Activated CD4-positive, CD25-positive, alpha-beta regulatory T cell treated with anti-CD3 and anti-CD28 coated beads, Interleukin-2, amount 50 U/mL, for 72 hours (primary cell): ENCODE data around the gene MGAT4B.

Experiments used
- DNase-seq: peaks from one replicate; pipeline ENCODE4 v3.0.0; 2021

The MGAT4B gene

DNA sequence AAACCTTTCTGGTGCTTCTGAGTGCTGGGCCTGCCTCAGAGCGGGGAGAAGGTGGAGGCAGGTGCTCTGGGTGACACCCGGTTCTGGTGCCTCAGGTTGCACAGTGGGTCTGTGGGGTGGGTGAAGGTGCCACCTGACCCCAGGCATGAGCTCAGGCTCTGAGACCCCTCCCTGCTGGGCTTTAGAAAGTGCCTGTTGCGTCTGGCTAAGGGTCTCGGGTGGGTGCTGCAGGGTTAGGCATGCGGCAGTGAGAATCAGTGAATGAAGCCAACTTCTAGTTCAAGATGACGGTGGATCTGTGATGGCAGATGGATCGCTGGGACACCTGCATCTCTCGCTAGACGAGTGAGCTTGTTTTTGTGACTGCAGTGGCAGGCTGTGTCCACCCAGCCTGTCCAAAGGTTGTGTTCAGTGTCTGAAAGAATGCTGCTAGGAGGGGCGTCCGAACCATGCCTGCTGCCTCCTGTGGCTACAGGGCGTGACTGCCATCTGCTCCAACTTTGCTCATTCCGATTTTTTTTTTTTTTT, 19.1 kb upstream of the MGAT4B start:
- DNase-seq: no peak

DNA sequence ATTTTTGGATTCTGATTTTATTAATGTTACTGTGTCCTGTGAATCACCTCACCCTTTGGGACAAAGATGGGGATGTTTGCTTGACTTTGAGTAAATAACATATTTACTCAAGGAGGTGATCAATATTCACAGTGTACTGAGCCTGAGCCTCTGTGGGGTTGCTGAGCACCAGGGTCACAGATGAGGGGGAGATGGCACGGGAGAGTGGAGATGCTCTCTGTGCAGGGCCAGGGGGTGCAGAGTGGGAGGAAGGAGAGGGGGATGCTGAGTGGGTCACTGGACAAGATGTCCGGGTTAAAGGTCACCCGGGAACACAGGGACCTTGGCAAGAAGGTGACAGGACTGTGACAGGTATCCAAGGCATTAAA, 18.1 kb upstream of the MGAT4B start:
- no peak for DNase-seq

DNA sequence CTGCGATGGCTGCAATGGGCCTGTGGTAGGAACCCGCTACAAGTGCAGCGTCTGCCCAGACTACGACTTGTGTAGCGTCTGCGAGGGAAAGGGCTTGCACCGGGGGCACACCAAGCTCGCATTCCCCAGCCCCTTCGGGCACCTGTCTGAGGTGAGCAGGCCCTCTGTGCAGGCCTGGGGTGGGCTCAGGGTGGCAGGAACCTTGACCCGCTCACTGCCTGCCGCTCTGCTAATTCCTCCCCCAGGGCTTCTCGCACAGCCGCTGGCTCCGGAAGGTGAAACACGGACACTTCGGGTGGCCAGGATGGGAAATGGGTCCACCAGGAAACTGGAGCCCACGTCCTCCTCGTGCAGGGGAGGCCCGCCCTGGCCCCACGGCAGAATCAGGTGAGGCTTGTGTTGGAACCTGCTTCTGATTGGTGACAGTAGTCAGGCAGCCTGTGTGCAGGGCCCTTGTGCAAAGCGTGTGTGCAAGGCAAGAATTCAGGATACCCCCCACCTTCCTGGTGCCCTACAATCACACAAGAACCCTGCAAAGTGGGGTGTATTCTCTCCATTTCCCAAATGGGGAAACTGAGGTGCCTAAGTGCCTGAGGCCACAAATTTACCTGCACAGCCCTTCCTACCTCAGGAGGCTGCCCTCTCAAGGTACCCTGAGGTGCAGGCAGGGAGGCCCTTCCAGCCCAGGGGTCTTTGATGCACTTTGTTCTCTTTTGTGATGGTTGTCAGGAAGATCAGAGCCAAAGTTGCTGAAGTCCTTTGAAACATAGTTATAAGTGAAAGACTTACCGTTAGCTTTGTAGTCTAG, 17.5 kb upstream of the MGAT4B start:
- no peak for DNase-seq

DNA sequence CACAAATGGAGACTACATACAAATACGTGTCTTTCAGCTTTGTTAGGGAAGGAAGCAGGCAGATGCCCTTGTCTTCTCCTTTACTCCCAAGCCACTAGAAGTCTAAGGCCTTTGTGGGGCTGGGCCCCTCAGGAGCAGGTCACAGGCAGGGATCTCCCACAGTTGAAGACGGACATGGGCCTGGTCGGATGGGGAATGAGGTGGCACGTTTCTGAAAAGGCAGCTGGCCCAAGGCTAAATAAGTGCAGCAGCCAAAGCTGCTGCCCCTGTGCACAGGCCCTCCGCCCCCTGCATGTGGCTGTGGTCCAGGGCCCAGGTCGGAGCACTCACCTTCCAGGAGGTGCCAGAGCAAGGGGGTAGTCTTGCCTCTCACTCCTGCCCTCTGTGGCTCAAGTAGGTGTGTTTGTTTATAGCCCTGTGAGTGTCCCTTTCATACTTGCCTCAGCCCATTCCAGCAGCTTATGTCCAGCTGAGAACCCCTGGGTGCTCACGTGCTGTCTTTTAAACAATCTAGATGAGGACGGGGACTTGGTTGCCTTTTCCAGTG, 15.9 kb upstream of the MGAT4B start:
- no peak for DNase-seq

DNA sequence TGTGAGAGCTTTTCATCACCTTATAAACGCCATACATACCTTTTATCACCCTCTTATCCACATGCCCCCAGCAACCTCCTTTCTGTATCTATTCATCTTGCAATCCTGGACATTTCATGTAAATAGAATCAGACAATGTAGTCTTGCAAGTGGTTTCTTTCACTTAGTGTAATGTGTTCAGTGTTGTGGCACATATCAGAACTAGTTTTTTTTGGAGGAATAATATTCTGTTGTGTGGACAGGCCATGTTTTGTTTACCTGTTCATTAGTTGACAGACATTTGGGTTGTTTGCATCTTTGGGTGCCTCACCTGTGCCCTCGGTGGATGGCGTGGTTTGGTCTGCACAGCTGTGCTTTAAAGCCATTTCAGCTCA, 15.4 kb upstream of the MGAT4B start:
- DNase-seq: no peak

DNA sequence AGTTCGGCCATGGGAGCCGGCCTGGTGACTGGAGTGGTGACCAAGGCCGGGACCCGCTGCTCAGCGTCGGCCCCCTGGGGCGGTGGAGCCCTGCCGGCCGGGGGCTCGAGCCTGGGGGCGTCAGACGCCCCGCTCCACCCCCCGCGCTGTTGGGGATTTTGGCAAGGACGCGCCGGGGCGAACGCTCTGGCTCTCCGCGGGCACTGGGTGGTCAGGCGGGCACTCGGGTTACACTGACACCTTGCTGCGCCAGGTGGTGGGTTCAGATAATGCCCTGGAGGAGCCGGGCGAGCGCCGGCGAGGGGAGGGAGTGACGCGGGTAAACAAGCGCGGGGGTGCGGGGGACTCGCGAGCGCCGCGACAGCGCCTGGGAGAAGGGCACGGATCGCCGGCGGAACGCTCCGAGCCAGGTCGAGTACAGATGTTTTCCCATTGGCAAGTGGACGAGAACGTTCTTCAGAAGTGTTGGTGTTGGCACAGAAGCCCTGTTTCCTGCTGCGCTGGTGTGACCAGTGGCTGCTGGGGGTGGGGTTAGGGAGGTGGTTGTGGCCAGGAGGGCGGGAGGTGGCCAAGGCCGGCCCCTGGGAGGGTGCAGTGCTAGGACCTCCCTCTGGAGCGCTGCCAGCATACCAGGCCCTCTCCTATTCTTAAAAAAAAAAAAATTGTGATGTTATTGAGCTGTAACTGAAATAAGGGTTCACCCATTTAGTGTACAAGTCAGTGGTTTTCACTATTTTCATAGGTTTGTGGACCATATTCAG, 14.8 kb upstream of the MGAT4B start:
- DNase-seq: peak; percentile 88

DNA sequence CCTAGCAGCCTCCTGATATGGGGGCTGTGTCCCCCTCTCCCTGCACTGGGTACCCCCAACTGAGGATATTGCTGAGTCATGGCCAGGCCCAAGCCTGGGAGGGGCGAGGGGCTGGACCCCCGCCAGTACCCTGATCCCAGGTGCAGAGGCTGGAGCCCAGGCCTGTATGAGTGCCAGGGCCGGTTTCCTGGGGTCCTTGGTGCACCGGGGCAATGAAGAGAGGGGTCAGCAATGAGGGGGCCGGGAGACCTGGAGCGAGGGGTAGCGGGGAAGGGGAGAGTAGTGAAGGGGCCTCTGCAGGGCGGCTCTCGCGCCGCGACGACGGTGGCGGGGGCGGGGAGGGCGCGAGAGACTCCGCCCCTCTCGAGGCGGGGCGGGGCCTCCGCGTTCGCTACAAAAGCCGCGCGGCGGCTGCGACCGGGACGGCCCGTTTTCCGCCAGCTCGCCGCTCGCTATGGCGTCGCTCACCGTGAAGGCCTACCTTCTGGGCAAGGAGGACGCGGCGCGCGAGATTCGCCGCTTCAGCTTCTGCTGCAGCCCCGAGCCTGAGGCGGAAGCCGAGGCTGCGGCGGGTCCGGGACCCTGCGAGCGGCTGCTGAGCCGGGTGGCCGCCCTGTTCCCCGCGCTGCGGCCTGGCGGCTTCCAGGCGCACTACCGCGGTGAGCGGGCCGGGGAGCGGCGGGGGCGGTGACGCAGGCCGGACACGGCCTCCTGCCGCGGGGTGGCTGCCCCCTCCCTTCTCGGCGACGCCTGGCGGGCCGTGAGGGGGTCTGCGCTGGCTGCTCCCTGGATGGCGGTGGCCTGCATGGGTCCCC, 14.0 kb upstream of the MGAT4B start, which contains the start of gene SQSTM1:
Gene SQSTM1 (plus strand): TSS at position 423 of the 815 bp plus-strand sequence. CDS start 32 bp downstream, at position 455.
- DNase-seq: peak; percentile 90

DNA sequence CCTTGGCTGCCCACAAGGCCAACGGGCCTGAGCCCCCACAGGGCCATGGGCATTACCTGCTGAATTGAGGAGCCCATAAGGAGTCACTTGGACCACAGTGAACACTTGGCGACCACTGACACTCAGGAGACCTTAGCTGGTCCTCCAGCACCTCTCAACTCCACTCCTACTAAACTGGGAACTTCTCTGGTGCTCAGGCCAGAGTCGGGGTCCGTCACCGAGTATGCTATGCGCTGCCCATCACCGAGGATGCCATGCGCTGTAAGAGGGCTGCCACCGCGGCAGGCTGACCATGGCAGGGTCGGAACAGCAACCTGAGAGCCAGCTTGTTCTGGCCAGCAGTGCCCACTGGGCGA, 13.4 kb upstream of the MGAT4B start:
- peak; percentile 42 for DNase-seq

DNA sequence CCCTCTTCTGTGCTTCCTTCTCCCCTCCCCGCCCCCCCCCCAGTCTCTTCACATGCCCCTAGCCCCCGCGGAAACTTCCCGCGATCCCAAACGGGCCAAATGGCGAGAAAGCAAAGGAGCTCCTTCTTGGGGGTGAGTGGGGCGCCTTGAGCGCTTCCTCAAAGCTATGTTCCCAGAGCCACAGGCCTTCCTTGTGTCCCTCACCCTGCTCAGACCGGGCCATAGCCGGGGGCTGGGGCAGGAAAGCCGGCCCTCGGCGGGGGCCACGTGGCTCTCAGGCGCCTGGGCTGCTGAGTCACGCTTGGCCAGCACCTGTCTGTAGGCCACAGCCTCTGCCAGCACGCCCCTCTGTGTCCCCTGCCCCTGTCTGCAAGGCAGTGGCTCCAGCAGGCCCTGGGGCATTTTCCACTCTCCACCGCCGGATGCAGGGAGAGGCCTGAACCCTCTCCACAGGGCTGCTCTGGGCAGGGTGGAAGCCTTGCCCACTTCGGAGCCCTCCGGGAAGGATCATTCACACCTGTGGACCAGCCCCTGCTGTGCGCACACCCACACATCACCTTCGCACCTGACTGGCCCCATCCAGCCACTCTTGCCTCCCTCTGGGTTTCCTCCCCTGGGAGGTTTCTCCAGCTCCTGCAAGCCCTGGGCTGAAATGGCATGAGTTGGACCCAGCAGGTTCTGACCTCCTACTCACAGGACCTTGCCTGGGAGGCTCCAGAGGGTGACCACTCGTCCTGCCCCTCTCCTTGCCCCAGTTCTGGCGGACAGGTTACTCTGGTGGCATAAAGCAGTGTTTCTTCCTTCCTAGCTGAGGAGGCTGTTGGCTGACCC, 12.8 kb upstream of the MGAT4B start:
- peak; percentile 70 for DNase-seq

DNA sequence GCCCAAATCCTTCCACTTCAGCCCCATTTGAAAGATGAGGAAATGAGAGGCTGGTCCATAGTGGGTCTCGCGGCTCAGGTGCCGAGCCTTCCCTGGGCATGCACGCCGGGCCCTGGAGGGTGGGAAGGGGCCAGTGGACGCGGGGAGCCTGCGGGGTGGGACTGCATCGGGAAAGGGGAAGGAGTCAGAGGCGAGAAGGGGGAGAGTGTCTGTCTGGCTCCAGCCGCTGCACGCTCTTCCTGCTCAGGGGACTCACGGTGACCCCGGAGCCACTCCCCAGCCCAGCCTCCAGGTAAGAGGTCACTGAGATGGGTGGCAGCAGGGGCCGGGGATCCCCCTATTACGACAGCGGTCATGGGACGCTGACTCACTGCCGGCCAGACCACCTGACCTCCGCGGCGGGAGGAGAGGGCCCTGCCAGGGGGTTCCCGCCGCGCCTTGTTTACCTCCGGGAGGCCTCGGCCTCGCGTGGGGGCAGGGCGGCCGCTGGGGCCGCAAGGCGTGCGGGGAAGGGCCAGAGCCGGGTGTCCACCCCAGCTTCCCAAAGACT, 12.2 kb upstream of the MGAT4B start:
- peak; percentile 91 for DNase-seq

DNA sequence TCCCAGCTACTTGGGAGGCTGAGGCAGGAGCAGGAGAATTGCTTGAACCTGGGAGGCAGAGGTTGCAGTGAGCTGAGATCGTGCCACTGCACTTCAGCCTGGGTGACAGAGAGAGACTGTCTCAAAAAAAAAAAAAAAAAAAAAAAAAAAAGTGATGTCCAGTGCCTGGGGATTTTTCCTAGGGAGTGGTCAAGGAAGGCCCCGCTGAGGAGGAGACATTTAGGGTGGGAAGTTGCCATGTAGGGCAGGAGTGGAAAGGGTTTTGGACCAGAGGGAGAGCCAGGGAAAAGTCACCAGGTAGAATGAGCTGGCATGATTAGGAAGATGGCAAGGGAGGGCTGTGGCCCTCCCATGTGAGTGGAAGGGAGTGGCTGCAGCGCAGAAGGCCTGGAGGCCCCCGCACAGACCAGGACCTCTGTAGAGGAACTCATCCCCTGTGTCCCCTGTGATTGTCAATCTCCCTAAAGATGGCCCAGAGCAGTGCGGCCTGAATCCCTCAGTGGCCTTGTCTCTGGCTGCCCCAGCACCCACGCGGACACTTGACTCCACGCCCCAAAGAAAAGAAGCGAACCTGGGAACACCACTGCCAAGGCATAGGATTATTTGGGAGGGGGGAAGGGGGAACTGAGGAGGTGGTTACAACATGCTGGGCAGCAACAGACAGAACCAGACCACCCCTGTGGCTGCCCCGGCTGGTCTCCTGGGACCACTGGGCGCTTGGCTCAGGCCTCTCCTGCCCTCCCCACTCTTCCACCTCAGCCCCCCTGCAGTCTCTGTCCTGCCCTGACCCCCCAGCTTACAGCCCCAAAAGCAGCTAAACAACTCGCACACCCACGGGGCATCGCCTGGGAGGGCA, 11.5 kb upstream of the MGAT4B start:
- no peak for DNase-seq

DNA sequence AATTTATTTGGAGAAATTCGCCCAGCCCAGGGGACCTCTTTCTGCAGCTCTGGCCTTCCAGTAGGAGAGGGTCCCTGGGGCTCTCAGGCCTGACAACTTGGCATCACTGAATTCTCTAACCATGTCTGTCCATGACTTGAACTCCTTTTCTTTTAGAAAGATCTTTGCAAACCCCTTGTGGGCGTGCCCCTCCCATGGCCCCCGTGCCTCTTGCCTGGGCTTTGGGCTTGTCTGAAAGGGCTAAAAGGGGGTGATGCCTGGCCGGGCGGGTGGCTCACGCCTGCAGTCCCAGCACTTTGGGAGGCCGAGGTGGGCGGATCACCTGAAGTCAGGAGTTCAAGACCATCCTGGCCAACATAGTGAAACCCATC, 10.8 kb upstream of the MGAT4B start:
- no peak for DNase-seq

DNA sequence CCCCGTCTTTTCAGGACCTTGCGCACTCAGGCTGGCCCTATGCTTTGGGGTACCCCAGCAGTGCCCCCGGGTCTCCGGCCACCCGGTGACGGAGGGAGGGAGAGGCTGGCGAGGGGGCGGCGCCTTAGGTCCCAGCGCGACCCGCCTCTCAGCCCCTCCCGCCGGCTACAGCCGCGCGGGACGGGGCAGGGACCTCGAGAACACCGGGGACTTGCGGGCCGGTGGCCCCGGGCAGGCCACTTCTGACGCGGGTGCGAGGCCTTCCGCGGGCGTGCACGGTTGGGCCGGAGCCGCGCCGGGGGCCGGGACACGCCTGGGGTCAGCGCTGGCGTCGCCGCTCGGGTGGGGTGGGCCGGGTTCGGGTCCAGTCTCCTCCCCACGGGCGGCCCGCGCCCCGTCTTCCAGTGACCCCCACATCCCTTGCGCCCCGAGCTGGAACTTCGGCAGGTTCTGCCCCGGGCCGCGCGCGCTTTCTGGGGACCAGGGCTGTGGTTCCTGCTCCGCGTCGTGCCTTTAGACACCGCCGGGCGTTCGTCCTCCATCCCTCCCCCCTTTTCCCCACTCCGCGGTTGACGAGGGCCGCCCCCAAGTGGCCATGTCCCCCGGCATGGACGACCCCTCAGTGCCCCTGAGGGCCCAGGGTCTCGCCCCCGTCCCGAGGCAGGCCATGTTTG, 10.3 kb upstream of the MGAT4B start:
- DNase-seq: no peak

DNA sequence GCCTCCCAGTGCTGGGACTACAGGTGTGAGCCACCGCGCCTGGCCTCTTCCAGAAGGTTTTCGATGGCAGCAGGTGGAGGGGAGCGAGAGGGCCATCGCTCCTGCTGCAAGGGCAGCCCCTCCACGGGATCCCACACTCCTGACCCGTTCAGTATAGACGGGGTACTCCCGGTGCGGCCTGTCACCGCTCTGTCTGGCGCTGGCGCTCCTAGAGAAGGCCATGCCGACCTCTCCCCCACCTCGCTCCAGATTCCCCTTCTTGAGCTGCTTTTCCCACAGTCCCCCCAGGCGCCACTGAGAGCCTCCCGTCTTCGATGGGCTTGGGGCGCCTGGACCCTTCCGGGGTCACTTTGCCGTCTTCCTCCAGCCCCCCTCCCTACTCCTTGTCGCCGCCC, 9.7 kb upstream of the MGAT4B start:
- DNase-seq: no peak

DNA sequence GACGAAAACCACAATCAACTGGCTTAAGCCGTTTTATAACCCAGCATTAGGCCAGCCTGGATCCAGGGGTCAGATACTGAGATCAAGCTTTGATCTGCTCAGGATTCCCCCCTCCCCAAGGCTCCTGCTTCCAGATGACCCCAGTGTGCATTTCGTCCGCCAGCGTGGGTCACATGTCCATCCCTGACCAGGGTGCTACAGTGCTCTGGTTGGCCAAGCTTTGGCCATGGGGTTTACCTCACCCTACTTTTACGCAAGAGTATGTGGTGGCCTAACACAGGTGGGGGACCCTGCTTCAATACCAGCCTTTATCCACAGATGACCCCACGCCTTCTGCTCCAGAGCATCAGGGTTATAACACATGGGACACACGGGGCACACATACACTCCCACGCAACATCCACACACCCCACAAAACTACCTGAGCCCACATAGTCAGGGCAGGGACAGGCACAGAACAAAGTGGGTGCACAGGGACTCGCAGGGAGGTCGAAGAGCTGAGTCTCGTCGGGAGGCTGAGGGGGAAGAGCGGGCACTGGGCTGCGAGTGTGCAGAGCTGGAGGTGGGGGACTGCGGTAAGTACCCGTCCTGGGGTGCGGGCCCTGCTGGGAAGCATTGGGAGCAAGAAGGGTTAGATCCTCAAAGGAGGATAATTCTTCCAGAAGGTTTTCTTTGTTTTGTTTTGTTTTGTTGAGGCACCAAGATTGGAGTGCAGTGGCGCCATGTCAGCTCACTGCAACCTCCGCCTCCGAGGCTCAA, 9.0 kb upstream of the MGAT4B start:
- DNase-seq: no peak

DNA sequence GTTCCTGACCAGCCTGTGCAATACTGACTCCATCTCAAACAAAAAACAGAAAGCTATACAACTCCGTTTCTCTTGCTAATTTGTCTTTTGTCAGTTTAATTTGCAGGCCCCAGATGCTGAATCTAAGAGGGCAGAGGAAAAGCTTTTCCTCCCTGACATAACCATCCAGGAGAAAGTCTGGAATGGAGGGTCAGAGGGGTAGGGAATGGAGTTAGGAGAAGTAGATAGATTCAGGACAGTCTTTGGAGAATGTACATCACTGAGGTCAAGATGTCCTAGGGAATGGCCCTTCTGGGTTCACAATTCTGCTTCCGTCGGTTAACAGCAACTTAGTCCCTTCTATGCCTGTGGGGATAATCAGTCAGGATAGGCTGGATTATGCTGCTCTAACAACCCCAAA, 7.4 kb upstream of the MGAT4B start:
- no peak for DNase-seq

DNA sequence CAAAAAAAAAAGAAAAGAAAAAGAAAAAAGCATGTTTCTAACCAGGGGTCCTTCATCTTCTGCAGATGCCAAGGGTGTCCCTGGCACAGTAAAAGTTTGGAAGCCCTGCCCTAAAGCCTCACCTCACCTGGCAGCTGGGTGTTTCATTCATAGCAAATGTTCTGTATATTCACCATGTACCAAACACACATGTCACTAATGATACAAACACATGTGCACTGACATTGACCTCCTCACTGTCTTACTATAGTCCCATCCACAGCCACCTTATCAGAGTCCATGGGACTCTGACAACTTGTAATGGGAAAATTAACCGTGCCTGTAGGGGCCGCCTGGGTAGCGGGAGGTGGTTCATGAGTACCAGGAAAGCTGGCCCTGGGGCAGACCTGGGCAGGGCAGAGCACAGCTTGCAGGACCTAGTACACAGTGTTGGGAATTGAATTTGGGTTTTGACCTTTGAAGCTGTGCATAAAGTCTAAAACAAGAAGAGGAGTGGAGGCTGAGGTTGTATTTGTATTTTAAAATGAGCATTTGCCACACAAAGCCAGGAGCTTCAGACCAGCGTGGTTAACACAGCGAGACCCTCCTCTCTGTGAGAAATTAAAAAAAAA, 6.4 kb upstream of the MGAT4B start:
- DNase-seq: no peak

DNA sequence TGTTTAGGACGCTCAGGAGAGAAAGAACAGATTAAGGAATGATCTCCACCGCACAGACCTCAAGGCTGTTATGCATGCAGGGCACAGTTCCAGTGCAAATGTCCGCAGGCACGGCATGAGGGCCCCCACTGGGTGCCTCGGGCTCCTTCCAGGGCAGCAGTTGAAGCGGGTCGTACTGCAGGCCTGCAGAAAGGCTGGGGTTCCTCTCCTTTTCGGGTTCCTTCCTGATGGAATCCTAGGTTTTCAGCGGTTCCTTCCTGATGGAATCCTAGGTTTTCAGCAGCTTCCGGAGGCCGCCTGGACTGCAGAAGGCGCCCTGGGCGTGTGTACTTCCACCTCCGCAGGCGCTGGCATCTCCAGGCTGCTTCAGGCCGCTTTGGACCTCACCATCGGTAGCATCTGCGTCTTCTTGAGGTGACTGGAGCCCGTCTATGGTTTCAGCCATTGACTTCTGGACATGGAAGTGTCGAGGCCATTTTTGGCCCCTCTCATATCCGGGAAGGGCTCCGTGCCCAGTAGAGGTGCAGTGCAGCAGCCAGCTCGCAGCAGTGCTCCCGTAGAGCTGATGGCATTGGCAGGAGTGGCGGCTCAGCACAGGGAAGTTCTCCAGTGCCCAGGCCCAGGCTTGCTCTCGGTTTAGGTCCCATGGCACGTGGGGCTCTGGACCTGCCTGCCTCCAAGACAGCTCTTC, 5.6 kb upstream of the MGAT4B start:
- DNase-seq: no peak
